Hematopoietic multipotent progenitor cell (in vitro differentiated cells): ENCODE measurements around the gene BCL2L12. TPM values are rescaled to one million over a fixed set of nuclear protein-coding genes. Genes with fewer than 3 reads are reported as not detected.

Source experiments
- DNase-seq, 3 donors: peaks; one replicate each; pipeline ENCODE4 v3.0.0-alpha.2; 2011 to 2015; ENCODE audit warnings: low read depth in 2 of 3, low spot score in 2 of 3
- total RNA-seq: library from RNA; depleted of rRNA; stranded (reverse); fragments of >200 nt; gene quantifications from one replicate; pipeline ENCODE4 v1.2.3, GENCODE V29; 2012

Gene BCL2L12
- total RNA-seq, 1 donor: 8.1 TPM

GRCh38 chr19:49660338-49660961 is 5.3 kb upstream of the BCL2L12 start:
- DNase-seq: no peak

- no peak for DNase-seq
Measured at GRCh38 chr19:49662011-49662410, 3.7 kb upstream of the BCL2L12 start.

- no peak for DNase-seq
Measured at GRCh38 chr19:49663224-49663623, 2.5 kb upstream of the BCL2L12 start.

GRCh38 chr19:49664171-49665035 is 1.3 kb upstream of the BCL2L12 start:
- peak in 2 of 3 donors; percentile 76 to 79 for DNase-seq

GRCh38 chr19:49665036-49665350 is 740 bp upstream of the BCL2L12 start:
- no peak for DNase-seq

- no peak for DNase-seq
Measured at GRCh38 chr19:49666120-49666444, 349 bp downstream of the BCL2L12 start.

- no peak for DNase-seq
Measured at GRCh38 chr19:49667473-49667872, 1.7 kb downstream of the BCL2L12 start.

- DNase-seq: no peak
Measured at GRCh38 chr19:49669516-49669915, 3.8 kb downstream of the BCL2L12 start.

GRCh38 chr19:49672131-49672919 is 6.6 kb downstream of the BCL2L12 start:
- peak in 2 of 3 donors; percentile 78 to 79 for DNase-seq

- DNase-seq: no peak
Measured at GRCh38 chr19:49676136-49676783, 10.5 kb downstream of the BCL2L12 start.

- peak; percentile 95 to 100 (median 100) for DNase-seq
Measured at GRCh38 chr19:49676784-49677230, 11.1 kb downstream of the BCL2L12 start.

GRCh38 chr19:49677231-49677900 is 11.6 kb downstream of the BCL2L12 start, which contains the start of gene PRMT1:
PRMT1 (plus strand) TSS chr19:49677271; CDS start chr19:49677281, 10 bp downstream.
- DNase-seq: no peak

GRCh38 chr19:49677901-49678674 is 12.4 kb downstream of the BCL2L12 start:
- peak in 2 of 3 donors; percentile 78 to 90 for DNase-seq

- no peak for DNase-seq
Measured at GRCh38 chr19:49678985-49679770, 13.4 kb downstream of the BCL2L12 start.

GRCh38 chr19:49679771-49680413 is 14.2 kb downstream of the BCL2L12 start:
- no peak for DNase-seq

- DNase-seq: peak; percentile 84 to 94 (median 87)
Measured at GRCh38 chr19:49680421-49681351, 15.0 kb downstream of the BCL2L12 start.

GRCh38 chr19:49681830-49682229 is 16.1 kb downstream of the BCL2L12 start:
- DNase-seq: no peak
